Measurements from ENCODE around the gene ZNF140. TPM values are rescaled to one million over a fixed set of nuclear protein-coding genes. Genes with fewer than 3 reads are reported as not detected.
A peak's percentile ranks its signal among the peaks of the same experiment; 100 is the strongest.

Gene ZNF140
- polyA plus RNA-seq (2013, experiment 1 of 2; ENCODE audit: insufficient read length), result 10.7 TPM
- 13.1 TPM for polyA plus RNA-seq (2013, experiment 2 of 2; ENCODE audit: insufficient read length)

DNA sequence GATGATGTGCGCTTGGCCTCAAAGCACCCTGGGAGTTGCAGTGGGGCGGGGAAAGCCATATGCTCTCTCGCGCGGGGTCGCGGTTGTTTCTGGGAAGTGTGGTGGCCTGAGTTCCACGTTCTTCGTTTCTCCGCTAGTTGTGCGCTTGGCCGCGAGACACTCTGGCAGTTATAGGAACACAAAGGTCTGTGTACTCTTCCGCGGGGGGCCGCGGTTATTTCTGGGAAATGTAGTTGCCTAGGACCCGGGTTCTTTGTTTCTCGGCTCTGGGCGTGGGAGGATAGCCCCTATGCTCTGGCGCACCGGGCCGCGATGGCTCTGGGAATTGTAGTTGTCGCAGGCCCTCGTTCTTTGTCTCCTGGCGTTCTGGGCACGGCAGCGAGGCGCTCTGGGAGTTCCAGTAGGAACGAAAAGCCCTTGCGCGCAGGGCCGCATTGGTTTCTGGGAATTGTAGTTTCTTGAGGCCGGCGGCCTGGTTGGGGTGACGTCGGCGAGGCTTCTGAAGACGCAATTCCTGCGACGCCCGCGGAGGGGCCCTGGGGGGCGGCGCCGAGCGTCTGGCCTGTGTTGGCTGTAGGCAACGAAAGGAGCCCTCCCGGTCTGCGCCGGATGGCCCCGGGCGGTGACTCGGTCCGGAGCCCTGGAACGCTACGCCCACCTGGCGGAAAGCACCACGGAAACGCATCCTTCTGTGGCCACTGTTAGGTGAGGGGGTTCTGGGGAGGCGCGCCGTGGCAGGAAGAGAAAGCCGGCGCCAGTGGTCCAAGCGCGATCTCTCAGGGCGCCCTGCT, at the start of gene ZNF140:
TSS of gene ZNF140 (plus strand) at position 556 of the 791 bp plus-strand sequence. CDS start 398 bp downstream, outside the sequence.
- DNase-seq, result peak; percentile 98

DNA sequence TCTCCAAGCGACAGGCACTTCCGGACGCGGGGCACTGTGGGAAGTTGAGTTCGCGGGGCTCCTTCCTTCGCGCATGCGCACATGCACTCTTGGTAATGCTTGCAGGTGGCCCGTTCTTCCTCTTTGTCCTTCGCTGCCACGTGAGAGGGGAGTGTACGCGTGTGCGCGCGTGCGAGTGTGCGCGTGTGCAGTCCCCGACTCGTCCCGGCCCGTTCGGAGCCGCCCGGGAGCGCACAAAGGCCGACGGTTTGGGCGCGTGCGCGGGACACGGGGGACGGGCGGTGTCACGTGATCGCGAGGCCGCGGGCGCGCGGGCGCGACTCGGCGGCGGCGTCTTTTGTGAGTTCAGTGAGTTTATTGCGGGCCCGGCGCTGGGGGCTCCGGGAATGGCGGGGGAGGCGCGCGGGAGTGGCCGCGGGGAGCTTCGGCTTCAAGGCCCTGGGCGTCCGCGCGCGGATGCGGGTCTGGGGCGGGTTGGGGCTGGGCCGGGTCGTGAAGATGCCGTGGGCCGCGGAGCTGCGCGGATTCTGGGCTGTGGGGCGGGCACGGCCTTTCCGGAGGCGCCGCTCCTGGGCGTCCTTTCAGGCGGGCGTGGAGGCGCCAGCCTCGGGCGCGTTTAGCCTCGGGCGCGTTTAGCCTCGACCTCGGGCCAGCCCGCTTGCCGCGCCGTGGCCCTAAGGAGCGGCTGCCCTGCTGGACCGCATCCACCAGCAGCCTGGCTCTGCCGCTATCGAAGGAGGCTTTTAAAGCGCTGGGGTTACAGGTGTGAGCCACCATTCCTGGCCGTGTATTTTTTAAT, 43.3 kb upstream of the ZNF140 start, which contains the start of gene ZNF84:
TSS of gene ZNF84 (plus strand) at position 303 of the 799 bp plus-strand sequence. CDS start 3,959 bp downstream, outside the sequence.
- peak; percentile 99 for DNase-seq

DNA sequence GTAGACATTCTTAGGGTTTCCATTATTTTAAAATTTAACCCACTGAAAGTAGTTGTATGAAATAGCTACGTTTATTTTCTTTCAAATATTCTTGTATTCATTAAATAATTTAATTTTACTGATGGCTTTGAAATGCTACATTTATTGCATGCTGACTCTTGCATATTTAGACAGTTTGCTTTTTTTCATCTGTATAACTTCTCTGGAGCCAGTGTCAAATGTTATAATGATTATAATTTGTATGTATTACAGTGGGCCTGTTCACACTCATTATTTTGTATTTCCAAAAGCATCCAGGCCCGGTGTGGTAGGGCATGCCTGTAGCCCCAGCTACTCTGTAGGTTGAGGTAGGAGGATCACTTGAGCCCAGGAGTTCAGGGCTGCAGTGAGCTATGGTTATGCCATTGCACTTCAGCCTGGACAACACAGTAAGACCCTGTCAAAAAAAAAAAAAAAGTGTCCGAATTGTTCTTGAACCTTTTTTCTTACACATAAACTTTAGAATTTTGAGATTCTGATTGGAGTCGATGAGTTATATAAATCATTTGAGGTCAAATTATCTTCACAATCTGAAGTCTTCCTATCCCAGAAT, 42.5 kb upstream of the ZNF140 start:
- DNase-seq, result no peak

DNA sequence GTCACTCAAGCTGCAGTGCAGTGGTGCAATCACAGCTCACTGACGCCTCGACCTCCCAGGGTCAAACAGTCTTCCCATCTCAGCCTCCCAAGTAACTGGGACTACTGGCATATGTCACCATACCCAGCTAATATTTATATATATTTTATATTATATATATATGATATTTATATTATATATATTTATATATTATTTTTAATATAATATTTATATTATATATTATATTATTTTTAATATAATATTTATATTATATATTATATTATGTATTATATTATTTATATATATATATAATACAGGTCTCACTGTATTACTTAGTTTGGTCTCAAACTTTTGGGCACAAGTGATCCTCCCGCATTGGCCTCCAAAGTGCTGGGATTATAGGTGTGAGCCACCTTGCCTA, 34.0 kb upstream of the ZNF140 start:
- no peak for DNase-seq

DNA sequence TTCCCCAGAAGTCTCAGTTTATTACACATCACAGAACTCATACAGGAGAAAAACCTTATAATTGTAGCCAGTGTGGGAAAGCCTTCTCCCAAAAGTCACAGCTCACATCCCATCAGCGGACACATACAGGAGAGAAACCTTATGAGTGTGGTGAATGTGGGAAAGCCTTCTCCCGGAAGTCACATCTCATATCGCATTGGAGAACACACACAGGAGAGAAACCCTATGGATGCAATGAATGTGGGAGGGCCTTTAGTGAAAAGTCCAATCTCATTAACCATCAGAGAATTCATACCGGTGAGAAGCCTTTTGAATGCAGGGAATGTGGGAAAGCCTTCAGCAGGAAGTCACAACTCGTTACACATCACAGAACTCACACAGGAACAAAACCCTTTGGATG, 23.3 kb upstream of the ZNF140 start:
- no peak for DNase-seq

DNA sequence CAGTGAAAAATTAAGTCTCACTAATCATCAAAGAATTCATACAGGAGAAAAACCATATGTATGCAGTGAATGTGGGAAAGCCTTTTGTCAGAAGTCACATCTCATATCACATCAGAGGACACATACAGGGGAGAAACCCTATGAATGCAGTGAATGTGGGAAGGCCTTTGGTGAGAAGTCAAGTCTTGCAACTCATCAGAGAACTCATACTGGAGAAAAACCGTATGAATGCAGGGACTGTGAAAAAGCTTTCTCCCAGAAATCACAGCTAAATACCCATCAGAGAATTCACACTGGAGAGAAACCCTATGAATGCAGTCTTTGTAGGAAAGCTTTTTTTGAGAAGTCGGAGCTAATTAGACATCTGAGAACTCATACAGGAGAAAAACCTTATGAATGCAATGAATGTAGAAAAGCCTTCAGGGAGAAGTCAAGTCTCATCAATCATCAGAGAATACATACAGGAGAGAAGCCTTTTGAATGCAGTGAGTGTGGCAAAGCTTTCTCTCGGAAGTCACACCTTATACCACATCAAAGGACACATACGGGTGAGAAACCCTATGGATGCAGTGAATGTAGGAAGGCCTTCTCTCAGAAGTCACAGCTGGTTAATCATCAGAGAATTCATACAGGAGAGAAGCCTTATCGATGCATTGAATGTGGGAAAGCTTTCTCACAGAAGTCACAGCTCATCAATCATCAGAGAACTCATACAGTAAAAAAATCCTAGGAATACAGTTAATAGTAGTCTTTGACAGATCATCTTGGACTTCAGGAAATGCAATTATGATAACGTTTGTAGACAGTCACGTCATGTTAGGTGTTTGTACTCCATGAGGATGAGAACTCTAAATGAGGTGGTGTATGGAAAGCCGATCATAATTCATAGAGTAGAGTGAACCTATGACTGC, 22.3 kb upstream of the ZNF140 start:
- DNase-seq, result no peak

DNA sequence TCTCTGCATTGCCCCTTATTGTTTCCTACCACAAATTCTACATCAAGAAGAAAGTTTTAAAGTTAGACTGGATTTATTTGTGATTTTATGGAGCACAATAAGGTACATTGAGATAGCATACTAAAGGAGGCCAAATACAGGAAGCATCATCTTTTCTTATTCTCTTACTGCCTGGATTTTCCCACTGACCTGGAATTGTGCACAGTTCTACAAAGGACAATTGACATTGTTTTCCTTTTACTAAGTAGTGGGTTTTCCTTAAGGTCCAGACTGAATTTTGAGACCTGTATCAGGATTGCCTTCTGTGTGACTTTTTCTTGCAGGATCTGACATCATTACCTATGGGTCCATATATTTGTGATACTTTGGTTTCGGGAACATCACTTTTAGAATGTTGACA, 18.8 kb upstream of the ZNF140 start:
- no peak for DNase-seq

DNA sequence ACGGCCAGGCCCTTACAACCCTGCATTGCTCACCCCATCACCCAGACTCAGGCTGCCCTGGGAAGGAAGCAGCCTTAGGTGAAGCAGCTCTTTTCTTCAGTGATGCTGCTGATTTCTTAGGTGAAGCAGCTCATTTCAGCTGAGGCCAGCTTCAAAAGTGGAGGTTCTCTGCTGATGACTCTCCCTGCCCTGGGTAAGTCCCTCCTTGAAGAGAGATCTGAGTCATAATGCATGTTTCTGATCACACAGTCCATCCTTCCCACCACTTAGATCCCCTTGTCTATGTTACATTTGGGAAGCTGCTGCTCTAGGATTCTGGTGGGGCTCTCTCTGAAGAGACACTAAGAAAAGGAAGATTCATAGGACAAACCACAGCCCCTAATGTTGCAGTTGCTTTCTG, 17.2 kb upstream of the ZNF140 start:
- no peak for DNase-seq

DNA sequence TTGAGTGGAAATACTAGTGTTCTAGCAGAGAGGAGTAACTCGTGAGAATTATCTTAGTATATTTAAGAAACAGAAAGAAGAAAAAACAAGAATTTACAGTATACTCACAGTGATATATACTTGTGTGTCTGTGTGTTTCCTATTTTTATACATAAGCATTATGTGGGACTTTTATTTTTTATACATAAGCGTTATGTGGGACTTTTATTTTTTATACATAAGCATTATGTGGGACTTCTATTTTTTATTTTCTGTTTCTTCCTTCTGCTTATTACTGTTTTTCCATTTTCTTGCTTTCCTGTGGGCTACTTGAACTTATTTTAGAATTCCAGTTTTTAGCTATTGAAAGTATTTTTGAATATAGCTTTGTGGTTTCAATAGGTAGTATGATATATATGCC, 6.9 kb upstream of the ZNF140 start:
- no peak for DNase-seq

DNA sequence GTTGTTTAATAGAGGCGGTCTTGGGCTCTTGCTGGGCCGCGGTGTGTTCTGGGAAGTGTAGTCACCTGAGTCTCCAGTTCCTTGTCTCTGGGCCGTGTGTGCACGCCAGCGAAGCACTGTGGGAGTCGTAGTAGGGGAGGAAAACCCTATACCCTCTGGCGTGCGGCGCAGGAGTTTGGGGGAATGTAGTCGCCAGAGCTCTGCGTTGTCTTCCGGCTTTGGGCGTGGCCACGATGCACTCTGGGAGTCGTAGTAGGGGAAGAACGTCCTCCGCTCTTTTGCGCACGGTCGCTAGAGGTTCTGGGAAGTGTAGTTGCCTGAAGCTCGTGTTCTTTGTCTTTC, 726 bp upstream of the ZNF140 start:
- peak; percentile 99 for DNase-seq

DNA sequence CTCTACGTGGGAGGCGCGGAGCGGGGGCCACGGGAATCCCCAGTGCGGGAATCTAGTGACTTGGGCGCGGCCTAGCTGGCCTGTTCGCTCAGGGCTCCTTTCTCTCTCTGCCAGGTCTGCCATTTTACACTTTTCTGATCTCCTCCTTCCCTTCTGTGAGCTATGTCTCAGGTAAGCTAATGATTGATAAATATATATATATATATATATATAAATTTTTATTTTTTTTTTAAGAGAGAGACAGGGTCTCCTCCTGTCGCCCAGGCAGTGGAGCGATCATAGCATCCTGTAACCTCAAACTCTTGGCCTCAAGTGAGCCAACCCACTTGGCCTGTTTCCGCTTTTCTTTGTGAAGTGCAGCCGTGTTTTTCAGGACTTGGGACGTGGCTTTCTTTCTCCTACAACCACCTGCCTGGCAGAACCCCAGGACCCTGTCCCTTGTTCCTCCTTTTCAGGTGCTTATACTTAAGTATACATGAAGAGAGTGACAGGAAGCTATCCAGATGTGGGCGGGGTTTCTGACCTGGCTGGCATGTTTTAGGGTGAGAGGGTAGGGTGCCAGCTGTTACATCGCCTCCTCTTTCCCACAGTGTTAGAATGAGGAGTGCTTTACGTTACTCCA, 547 bp downstream of the ZNF140 start:
- DNase-seq, result no peak

DNA sequence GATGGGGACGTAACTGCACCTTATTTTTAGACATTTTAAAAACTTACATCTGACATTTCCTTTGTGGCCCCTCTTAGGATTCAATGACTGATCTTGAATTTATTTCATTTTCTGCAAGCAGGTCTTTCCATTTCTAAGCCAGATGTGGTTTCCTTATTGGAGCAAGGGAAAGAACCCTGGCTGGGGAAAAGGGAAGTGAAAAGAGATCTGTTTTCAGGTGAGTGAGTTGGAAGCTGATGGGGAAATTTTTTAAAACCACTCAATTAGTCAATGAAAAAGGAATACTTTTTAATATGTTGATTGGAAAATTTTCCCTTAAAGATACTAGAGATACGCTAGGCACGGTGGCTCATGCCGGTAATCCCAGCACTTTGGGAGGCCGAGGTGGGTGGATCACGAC, 2.6 kb downstream of the ZNF140 start:
- no peak for DNase-seq

DNA sequence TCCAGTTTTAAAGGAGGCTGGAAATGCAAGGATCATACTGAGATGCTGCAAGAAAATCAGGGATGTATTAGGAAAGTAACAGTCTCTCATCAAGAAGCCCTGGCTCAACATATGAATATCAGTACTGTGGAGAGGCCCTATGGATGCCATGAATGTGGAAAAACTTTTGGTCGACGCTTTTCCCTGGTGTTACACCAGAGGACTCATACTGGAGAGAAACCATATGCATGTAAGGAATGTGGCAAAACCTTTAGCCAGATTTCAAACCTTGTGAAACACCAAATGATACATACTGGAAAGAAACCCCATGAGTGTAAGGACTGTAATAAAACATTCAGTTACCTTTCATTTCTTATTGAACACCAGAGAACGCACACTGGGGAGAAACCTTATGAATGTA, 24.9 kb downstream of the ZNF140 start:
- DNase-seq, result no peak

DNA sequence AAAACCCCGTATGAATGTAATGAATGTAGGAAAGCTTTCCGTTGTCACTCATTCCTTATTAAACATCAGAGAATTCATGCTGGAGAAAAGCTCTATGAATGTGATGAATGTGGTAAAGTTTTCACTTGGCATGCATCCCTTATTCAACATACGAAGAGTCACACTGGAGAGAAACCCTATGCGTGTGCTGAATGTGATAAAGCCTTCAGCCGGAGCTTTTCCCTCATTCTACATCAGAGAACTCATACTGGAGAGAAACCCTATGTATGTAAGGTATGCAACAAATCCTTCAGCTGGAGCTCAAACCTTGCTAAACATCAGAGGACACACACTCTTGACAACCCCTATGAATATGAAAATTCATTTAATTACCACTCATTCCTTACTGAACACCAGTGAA, 25.5 kb downstream of the ZNF140 start:
- peak; percentile 4 for DNase-seq

DNA sequence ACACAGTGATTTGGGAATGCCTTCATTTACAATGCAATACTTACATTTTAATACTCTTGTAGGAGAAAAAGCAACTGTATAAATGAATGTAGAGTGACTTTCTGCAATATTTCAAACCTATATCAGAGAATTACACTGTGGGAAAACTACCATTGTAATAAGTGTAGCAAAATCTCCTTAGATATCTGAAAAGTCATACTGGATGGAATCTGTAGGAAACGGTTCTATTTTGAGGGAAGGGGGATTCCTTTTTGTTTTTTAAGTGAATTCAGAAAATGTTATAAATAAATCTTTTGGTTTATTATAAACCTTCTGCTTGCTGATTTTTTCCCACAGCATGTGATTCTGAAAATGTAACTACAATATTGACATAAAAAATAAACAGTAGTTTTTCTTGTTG, 26.4 kb downstream of the ZNF140 start:
- no peak for DNase-seq

DNA sequence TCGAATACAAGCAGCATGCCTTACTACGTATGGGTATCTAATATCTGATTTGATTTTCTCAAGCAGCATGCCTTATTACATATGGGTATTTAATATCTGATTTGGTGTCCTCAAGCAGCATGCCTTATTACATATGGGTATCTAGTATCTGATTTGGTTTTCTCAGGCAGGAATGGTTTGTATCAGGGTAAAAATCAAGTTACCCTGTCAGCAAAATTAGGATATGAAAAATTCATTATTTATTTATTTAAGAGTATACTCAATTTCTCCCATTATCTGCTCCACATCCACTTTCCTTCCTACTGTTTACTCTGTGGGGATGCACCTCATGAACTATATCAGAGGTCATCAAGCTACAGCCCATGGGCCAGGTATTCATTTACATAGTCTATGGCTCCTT, 27.4 kb downstream of the ZNF140 start:
- no peak for DNase-seq

DNA sequence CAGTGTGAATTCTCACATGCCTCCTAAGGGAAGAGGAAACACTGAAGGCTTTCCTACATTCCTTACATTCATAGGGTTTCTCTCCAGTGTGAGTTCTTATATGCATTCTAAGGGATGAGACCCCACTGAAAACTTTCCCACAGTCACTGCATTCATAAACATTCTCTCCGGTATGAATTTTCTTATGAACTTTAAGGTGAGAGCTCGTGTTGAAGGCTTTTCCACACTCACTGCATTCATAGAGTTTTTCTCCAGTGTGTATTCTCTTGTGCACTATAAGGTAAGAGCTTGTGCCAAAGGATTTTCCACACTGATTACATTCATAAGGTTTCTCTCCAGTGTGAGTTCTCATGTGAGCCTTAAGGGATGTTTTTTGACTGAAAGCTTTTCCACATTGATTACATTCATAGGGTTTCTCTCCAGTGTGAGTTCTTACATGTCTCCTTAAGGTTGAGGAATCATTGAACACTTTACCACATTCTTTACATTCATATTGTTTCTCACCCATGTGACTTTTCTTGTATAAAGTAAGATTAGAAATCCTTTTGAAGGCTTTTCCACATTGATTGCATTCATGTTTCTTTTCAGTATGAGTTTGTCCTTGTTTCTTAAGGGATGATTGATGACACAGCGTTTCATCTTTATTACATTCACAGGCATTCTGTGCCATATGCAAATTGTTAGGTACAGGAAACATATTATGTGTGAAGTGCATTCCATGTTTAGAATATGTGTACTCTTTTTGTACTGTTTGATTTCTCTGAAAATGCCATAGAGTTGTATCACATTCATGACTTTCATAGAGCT, 39.9 kb downstream of the ZNF140 start:
- no peak for DNase-seq

DNA sequence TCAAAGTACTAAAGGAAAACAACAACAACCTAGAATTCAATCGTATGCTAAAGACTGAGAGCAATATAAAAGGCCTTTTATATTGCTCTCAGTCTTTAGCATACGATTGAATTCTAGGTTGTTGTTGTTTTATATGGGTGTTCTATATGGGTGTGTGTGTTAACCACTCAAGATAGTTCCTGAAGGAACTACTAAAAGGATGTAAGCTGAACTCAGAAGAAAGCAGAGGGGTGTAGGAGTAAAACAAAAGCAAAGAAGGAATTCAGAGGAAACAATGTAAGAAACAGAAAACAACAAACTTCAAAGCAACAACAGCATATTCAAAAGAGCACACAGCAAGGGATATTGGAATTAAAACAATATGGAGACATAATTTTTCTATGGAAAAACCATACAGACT, 44.0 kb downstream of the ZNF140 start:
- no peak for DNase-seq

DNA sequence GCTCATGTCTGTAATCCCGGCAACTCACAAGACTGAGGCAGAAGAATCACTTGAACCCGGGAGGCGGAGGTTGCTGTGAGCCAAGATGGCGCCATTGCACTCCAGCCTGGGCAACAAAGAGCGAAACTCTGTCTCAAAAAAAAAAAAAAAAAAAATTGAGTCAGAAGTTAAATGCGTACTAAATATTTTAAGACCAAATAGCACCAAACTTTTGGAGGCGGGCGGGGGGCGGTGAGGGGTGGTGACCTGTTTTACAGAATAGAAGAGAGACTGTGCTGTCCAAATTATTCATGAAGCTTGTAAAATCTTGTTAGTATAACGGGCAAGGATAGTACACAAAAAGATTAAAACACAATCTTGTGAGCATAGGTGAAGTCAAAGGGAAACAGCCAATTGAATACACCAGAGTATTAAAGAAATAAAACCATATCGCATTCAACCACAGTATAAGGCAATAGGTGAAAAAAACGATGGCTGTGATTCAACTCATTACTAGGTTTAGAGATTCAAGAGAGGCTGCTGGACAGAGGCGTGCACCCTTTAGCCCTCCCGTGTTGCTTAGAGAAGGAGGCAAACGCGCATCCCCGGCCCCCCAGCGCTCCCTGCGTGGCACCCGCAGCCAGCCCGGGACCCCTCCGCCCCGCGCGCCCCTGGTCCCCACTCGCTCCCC, 48.8 kb downstream of the ZNF140 start:
- DNase-seq, result no peak

All from fibroblast of skin of scalp (primary cell).